CD4-positive, alpha-beta T cell (primary cell): ENCODE data around the gene CLIC4. TPM values are rescaled to one million over a fixed set of nuclear protein-coding genes. Genes with fewer than 3 reads are reported as not detected.
"Not testable (repeated sequence)": the region's sequence is repeated elsewhere in the genome, so short reads cannot be mapped to it uniquely, and the experiment has no call there.

Experiments used
- ATAC-seq: fragments of 200-7000 bp; cut with Tn5 transposase; one replicate; pipeline ENCODE4 v1.10.0; 2022; ENCODE audit warnings: mild to moderate bottlenecking; ENCODE audit not compliant: poor library complexity
- CTCF ChIA-PET: fragments of 350-600 bp; sonication (Branson Sonifier 250); formaldehyde crosslinking; loops from one replicate; lab custom pipeline; 2021; ENCODE audit warnings: antibody characterized with exemption, inconsistent platforms; lab: Charles Lee
- POLR2A ChIA-PET: fragments of 350-600 bp; sonication (Branson Sonifier 250); formaldehyde crosslinking; loops from one replicate; lab custom pipeline; 2021; ENCODE audit warnings: antibody characterized with exemption, inconsistent platforms; lab: Charles Lee
- DNase-seq, 14 experiments: peaks; one replicate each; pipeline ENCODE4 v3.0.0-alpha.2; 2013 to 2020; ENCODE audit warnings: mixed read lengths in 2 of 14
- H3K27ac ChIP-seq, 2 donors: one replicate each; pipeline versions ENCODE4 v1.5.1 to v1.7.0; 2013; ENCODE audit warnings: low read length in 2 of 2, low read depth in 1 of 2, mild to moderate bottlenecking in 1 of 2
- H3K27me3 ChIP-seq, 2 experiments: 1 replicate in 1 of 2; 2 replicates in 1 of 2; pipeline versions ENCODE4 v1.6.1 to v1.7.0; 2013; ENCODE audit warnings: low read length in 2 of 2, control low read depth in 1 of 2, mild to moderate bottlenecking in 1 of 2, moderate library complexity in 1 of 2; ENCODE audit not compliant: insufficient read depth in 2 of 2, control insufficient read depth in 1 of 2
- H3K36me3 ChIP-seq: one replicate; pipeline ENCODE4 v1.6.1; 2013; ENCODE audit warnings: low read length, control low read depth; ENCODE audit not compliant: insufficient read depth
- H3K4me1 ChIP-seq: one replicate; pipeline ENCODE4 v1.6.1; 2013; ENCODE audit warnings: low read length, control low read depth; ENCODE audit not compliant: insufficient read depth
- H3K4me3 ChIP-seq: one replicate; pipeline ENCODE4 v1.5.1; 2013; ENCODE audit warnings: mild to moderate bottlenecking, low read length, moderate library complexity
- H3K9me3 ChIP-seq, 2 experiments: 1 replicate in 1 of 2; 2 replicates in 1 of 2; pipeline versions ENCODE4 v1.6.1 to v1.7.0; 2013; ENCODE audit warnings: low read length in 2 of 2, mild to moderate bottlenecking in 2 of 2, control low read depth in 1 of 2, moderate library complexity in 1 of 2; ENCODE audit not compliant: control insufficient read depth in 1 of 2, insufficient read depth in 1 of 2
- H3K27ac Mint-ChIP-seq: one replicate; pipeline ENCODE4 v1.8.0; 2020; ENCODE audit warnings: mixed read lengths
- H3K27me3 Mint-ChIP-seq: one replicate; pipeline ENCODE4 v1.8.0; 2021; ENCODE audit warnings: mixed read lengths
- H3K36me3 Mint-ChIP-seq: one replicate; pipeline ENCODE4 v1.8.0; 2021; ENCODE audit warnings: low read depth, mixed read lengths
- H3K4me1 Mint-ChIP-seq: one replicate; pipeline ENCODE4 v1.8.0; 2021; ENCODE audit warnings: low read depth, mixed read lengths
- H3K4me3 Mint-ChIP-seq: one replicate; pipeline ENCODE4 v1.8.0; 2020; ENCODE audit warnings: mild to moderate bottlenecking, mixed read lengths
- H3K9me3 Mint-ChIP-seq: one replicate; pipeline ENCODE4 v1.8.0; 2020; ENCODE audit warnings: mixed read lengths
- intact Hi-C, 2 experiments: fragments of 100-400 bp; cut with DNase I in 1 of 2; cut with micrococcal nuclease in 1 of 2; formaldehyde crosslinking; loops; one replicate each; pipeline versions ENCODE4 v1.15.1 to v1.9.0; 2023 to 2025; cut with DNase I, micrococcal nuclease
- total RNA-seq, 174 experiments: library from RNA in 2 of 174; stranded (reverse) in 2 of 174; gene quantifications; one replicate each; pipeline ENCODE4 v1.2.3 and lab custom pipeline; 2021 to 2026
- TF ChIP-seq, protein P1 (sequence below): fragments of 200-600 bp; IDR thresholded peaks from one replicate; pipeline ENCODE4 v1.8.0; 2022; ENCODE audit warnings: antibody characterized with exemption, mild to moderate bottlenecking

Gene CLIC4
- total RNA-seq, 2 experiments from 2014 or later = 1.1 to 1.3 TPM

DNA sequence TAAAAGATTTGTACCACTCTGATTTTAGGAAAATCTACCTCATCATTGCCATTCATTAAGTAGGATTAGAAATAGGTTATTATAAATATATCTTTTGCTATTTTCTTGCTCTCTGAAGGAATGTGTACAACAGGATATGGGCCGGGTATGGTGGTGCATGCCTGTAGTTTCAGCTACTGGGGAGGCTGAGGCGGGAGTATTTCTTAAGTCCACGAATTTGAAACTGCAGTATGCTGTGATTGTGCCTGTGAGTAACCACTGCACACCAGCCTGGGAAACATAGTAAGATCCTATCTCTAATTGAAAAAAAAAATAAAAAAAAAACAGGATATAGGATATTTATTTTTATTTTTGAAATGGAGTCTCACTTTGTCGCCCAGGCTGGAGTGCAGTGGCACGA is 50.0 kb downstream of the CLIC4 start:
- POLR2A ChIA-PET = no interaction called here
- CTCF ChIA-PET = no interaction called here
- DNase-seq = no peak
- Mint-ChIP-seq H3K27me3 (no peaks in the 10 kb centered on the region), H3K9me3 (no peaks in the 10 kb centered on the region), H3K4me3 (no peak overlapping the region), H3K36me3 (no peaks in the 10 kb centered on the region), H3K27ac (no peak overlapping the region), H3K4me1 (no peaks in the 10 kb centered on the region)
- H3K9me3 ChIP-seq = peaks cover 0 to 8% of the 10 kb centered on the region in 2 experiments
- H3K36me3 ChIP-seq = no peaks in the 10 kb centered on the region
- H3K27me3 ChIP-seq = no peaks in the 10 kb centered on the region
- ATAC-seq = no peak
- H3K4me1 ChIP-seq = no peaks in the 10 kb centered on the region
- no peak overlapping the region for H3K4me3 ChIP-seq
- intact Hi-C loops = no loop called here
- TF ChIP-seq, protein P1, sequence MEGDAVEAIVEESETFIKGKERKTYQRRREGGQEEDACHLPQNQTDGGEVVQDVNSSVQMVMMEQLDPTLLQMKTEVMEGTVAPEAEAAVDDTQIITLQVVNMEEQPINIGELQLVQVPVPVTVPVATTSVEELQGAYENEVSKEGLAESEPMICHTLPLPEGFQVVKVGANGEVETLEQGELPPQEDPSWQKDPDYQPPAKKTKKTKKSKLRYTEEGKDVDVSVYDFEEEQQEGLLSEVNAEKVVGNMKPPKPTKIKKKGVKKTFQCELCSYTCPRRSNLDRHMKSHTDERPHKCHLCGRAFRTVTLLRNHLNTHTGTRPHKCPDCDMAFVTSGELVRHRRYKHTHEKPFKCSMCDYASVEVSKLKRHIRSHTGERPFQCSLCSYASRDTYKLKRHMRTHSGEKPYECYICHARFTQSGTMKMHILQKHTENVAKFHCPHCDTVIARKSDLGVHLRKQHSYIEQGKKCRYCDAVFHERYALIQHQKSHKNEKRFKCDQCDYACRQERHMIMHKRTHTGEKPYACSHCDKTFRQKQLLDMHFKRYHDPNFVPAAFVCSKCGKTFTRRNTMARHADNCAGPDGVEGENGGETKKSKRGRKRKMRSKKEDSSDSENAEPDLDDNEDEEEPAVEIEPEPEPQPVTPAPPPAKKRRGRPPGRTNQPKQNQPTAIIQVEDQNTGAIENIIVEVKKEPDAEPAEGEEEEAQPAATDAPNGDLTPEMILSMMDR = no peak
- no peak overlapping the region for H3K27ac ChIP-seq

DNA sequence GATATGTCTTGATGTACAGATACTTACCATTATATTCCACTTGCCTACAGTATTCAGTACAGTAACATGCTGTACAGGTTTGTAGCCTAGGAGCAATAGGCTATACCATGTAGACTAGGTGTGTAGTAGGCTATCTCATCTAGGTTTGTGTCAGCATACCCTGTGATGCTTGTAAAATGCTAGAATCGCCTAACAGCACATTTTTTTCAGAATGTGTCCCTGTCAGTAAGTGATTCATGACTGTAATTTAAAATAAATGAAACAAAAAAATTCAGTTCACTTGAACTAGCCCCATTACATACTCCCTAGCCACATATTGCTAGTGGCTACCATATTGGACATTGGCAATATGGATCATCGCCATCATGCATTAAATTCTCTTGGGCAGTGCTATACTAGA is 51.3 kb downstream of the CLIC4 start:
- Histone ChIP-seq H3K36me3 (no peaks in the 10 kb centered on the region), H3K4me3 (no peak overlapping the region), H3K9me3 (peaks cover 0 to 8% of the 10 kb centered on the region in 2 experiments), H3K27ac (no peak overlapping the region), H3K27me3 (no peaks in the 10 kb centered on the region), H3K4me1 (no peaks in the 10 kb centered on the region)
- Mint-ChIP-seq H3K36me3 (no peaks in the 10 kb centered on the region), H3K4me1 (no peaks in the 10 kb centered on the region), H3K4me3 (no peak overlapping the region), H3K9me3 (no peaks in the 10 kb centered on the region), H3K27ac (no peak overlapping the region), H3K27me3 (no peaks in the 10 kb centered on the region)
- CTCF ChIA-PET = no interaction called here
- no peak for DNase-seq
- ATAC-seq = no peak
- intact Hi-C loops = no loop called here
- POLR2A ChIA-PET = no interaction called here
- TF ChIP-seq, protein P1 = no peak

GRCh38 chr1:24799242-24799641 is 54.0 kb downstream of the CLIC4 start:
- H3K9me3 Mint-ChIP-seq, H3K4me1 ChIP-seq, ATAC-seq, H3K36me3 ChIP-seq, H3K27ac ChIP-seq, POLR2A ChIA-PET, H3K4me1 Mint-ChIP-seq, H3K36me3 Mint-ChIP-seq, intact Hi-C loops, DNase-seq, H3K4me3 Mint-ChIP-seq, H3K27me3 Mint-ChIP-seq, CTCF ChIA-PET, H3K9me3 ChIP-seq, H3K4me3 ChIP-seq, H3K27me3 ChIP-seq, H3K27ac Mint-ChIP-seq: not testable (repeated sequence)

DNA sequence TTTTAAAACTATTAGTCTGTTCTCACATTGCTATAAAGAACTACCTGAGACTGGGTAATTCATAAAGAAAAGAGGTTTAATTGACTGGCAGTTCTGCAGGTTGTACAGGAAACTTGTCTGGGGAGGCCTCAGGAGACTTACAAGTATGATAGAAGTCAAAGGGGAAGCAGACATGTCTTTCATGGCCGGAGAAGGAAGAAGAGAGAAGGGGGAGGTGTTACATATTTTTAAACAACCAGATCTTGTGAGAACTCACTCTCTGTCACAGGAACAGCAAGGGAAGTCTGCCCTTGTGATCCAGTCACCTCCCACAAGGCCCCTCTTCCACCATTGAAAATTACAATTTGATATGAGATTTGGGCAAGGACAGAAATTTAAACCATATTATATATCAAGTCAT is 55.9 kb downstream of the CLIC4 start:
- Histone ChIP-seq H3K27me3 (no peaks in the 10 kb centered on the region), H3K4me1 (no peaks in the 10 kb centered on the region), H3K27ac (no peak overlapping the region), H3K9me3 (peaks cover 0 to 8% of the 10 kb centered on the region in 2 experiments), H3K4me3 (no peak overlapping the region), H3K36me3 (no peaks in the 10 kb centered on the region)
- Mint-ChIP-seq H3K27ac (no peak overlapping the region), H3K4me1 (no peaks in the 10 kb centered on the region), H3K4me3 (no peak overlapping the region), H3K9me3 (no peaks in the 10 kb centered on the region), H3K27me3 (no peaks in the 10 kb centered on the region), H3K36me3 (no peaks in the 10 kb centered on the region)
- intact Hi-C loops = no loop called here
- peak in 1 of 14 experiments; percentile 2 for DNase-seq
- CTCF ChIA-PET = no interaction called here
- no peak for ATAC-seq
- TF ChIP-seq, protein P1 = no peak
- POLR2A ChIA-PET = no interaction called here
